CD4-positive, alpha-beta T cell treated with Interleukin-2 at 100 ng/mL for 4 hours (primary cell): ENCODE measurements around the gene AQP5.

Experiments
- DNase-seq: peaks from one replicate; pipeline ENCODE4 v3.0.0-alpha.2; 2020; ENCODE audit warnings: low spot score

The AQP5 gene

GRCh38 chr12:49932533-49933130, 29.0 kb upstream of the AQP5 start:
- DNase-seq = no peak

DNA sequence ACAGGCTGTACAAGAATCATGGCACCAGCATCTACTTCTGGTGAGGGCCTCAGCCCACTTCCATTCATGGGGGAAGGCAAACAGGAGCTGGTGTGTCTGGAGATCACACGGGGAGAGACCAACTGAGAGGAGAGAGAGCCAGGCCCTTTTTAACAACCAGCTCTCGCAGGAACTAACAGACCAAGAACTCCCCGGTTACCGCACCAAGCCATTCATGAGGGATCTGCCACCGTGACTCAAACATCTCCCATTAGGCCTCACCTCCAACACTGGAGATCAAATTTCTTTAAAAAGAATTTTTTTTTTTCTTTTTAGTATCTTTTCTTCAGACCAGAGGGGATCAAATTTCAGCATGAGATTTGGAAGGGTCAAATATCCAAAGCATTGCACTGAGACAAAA, 27.9 kb upstream of the AQP5 start:
- no peak for DNase-seq

- no peak for DNase-seq
These were observed 27.2 kb upstream of the AQP5 start for GRCh38 chr12:49934505-49934904.

GRCh38 chr12:49936925-49937324, 24.7 kb upstream of the AQP5 start:
- DNase-seq = no peak

DNA sequence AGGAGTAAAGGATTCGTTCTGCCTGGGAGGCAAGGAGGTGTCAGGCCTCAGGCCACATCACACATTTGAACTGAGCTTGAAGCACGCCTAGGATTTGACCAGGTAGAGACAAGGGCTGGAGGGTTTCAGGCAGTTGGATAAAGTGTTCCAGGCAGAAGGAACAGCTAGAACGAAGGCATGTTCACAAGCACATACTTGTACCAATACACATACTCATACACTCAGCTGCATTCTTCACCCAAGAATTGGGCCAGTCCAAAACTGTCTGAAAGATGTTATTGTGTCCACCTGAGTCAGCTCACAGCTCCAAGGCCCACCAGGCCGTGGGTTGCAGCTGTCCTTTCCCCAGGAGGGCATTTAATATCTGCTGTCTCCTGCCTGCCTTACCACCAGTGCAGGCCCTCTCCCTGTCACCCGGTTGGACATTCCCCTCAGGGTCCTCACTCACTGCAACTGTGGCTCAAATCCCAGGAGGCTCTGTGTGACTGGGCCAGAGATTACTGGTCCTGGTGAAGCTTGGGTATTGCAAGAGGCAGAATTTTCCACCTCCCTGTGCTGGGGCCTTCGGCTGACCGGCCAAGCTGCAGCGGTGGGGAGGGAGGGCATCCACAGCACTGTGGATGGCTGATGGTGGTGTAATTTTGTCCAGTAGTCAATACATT, 23.9 kb upstream of the AQP5 start:
- no peak for DNase-seq

DNA sequence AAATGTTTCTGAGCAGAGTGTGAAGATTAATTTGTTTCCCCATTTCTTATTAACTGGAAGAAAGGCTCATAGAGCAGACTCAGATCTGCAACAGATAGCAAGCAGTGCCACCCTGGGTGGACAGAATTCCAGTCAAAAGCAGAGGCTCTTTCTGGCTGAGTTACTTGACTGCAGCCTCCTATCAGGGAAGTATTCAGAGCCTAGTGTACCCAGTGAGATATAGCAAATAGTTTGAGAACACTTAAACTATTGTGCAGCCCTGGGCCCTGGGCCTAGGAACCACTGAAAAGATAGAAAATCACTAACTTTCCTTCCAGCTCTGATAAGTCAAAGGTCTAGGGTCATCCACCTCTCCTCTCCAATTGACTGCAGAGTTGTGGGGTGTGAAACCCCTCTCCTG, 22.4 kb upstream of the AQP5 start:
- DNase-seq = no peak

DNA sequence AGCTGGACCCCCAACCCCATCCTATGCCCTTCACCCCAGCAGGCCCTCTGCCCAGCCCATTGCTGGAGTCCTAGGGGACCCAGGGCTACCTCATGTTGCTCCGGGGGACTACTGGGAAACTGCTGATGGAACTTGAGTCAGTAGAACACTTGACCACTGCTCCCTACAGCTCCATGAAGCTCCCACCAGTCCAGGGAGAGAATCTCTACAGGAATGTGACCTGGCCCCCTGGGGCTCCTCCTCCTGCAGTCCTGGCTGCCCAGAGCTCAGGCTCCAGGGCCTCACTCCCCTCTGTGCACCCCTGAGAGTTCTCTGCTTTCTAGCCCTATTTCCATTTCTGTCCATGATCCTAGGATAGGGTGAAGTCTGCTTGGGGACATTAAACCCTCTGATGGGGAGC, 22.0 kb upstream of the AQP5 start:
- DNase-seq = no peak

DNA sequence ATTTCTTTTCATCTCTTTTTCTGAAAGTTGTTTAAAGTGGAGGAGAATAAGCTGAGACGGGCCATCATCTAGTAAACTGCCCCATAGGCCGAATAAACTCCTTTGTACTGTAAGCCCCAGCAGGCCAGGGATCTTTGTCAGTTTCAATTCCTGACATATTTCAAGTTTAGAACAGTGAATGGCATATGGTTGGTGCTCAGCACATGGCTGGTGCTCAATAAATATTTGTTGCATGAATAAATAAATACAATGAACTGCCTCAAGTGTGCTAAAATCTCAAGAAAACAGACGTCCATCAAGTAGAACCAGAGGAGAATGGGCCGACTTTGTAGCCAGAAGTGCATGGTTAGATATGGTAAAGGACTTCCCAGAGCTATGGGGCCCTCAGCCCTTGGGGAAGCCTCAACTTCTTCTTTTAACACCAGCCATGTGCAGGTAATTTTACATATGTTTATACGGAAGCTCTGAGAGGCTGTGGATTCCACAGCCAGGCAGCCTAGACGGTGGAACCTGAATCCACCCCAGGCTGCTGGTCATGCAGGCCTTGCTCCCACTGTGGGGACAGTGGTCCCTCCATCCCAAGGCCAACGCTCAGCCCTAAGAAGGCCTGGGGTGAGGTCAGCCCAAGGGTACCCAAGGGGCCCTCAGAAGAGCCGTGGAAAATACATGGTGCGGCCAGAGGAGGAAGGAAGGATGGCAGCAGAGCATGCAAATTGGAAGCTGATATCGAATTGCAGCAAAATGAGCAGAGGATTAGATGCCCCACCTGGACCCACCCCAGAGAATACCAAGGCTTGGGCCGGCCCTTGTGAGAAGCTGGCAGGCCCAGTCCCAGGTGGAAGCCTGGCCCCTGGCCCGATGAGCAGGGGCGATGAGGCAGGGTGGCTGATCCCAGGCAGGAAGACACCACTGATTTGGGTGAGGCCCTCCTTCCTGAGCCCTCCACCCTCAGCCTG, 19.8 kb upstream of the AQP5 start:
- DNase-seq = no peak

GRCh38 chr12:49942512-49942893, 19.2 kb upstream of the AQP5 start:
- DNase-seq = no peak

DNA sequence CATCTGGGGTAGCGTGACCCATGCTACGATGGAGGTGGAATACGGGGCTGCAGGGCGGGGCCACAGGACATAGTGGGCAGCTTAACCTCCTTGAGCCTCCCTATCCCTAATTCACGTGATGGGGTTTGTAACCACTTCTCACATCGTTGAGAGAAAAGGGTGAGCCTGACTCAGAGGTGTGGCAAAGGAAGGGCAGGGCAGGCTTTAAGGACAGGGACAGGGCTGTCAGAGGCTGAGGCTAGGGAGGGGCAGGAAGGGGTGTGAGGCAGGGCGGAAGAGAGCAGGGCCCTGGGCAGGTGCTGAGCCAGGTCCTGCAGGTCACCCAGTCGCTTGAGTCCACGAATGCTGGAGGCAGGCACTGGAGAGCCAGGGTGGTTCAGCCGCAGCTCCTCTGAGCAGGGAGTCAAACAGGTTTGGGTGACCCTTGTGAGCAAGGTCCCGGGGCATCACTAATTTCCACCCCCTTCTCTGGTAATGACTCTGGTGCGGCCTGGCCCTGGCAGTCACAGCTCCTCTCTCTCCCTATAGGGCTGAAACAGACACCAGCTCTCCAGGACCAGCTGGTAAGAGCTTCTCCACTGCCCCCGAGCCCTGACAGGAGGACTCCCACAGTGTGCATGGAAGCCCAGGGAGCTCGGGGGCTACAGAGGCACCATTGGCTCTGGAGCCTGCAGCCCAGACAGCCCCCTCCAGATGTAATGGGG, 18.6 kb upstream of the AQP5 start:
- peak; percentile 4 for DNase-seq

- DNase-seq = no peak
These were observed 18.1 kb upstream of the AQP5 start for GRCh38 chr12:49943625-49943960.

DNA sequence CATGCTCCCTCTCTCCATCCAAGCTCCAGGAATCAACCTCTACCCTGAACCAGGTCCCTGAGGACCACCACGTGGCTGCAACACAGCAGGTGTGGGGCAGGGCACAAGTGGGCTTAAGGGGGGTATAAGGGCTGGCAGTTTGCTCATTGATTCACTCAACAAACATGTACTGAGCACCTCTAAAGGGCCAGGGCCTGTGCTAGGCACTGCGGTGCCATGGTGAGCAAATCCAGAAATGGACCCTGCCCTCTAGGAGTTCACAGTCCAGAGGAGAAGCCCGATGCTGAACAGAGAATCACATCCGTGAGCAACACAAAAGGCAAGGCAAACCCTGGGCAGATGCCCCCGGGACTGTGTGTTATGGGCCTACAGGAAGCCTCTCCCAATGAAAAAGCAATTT, 17.6 kb upstream of the AQP5 start:
- DNase-seq = no peak

DNA sequence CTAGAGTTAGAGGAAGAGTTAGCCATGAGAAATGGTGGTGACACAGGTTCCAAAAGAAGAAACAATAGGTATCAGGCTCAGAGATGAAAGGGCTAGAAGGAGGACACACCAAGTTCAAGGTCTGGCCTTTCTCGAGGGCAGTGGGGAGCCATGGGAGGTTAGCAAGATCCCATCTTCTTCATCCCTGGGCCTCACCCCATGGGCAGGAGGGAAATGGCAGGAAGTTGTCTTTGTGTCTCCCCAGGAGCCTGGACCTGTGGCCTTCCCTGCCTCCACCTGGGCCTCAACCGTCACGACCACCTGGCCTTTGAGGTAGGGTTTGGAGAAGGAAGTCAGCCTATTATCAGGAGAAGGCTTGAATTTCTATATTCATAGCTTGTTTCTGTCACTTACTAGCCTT, 17.0 kb upstream of the AQP5 start:
- no peak for DNase-seq

DNA sequence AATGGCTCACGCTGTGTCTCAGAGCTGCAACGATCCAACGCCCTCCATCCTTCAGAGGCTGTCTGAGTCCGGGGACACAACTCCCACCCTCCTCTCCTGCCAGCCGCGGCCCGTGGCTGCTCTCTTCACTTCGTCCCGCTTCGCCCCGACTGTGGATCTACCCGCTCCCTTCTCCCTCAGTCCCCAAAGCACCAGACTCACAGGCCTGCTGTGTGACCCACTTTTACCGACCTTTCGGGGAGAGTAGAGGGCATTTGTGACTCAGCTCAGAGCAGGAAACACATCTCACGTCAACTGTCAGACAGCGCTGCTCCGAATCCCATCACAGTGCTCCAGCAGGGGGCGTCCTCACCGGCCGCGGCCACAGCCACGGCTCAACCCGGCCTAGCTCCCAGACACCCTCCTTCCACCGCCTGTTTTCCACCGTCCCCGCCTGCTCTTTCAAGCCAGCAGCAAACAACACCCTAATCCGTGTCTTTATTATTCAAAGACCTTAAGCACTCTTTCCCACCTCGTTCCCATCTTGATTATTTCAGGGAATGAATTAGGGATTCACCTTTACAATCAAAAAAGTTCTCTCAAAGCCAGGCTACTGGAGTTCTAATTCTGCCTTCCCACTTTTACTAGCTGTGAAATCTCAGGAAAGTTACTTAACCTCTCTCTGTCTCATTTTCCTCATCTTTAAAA, 16.1 kb upstream of the AQP5 start:
- DNase-seq = peak; percentile 87

DNA sequence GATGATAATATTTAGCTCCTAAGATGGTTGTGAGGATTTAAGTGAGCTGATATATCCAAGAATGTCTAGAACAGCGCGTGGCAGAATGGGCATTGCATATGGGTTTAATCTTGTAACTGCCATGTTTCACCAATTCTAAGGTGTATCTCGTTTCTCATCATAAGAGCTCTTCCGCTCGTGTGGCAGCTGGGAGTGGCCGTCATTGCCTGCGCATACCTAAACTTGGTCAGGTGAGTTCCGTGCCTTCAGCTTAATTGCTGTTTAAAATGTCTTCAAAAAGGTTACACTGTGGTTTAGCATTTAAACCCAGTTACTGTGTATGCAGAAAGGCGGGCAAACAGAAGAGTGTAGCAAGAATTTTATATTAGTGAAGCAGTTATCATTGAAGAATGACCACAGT, 15.6 kb upstream of the AQP5 start:
- DNase-seq = peak; percentile 1

DNA sequence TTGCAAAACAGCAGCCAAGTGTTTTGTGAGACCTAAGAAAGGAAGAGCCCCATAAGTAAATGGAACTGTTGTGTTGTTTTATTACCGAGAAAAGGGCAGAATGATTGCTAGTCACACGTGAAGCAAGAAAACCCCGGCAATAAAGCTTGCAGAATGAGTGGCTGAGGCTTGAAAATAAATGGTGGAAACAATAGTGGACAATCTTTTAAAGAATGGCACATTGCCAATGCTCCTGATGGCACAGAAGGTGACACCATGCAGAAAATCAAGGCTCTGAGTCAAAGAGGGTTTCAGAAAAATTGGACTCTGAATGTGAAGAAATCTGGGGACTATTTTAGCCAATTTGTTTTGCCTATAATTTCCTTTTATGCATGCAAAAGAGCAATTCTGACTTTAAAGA, 15.2 kb upstream of the AQP5 start:
- no peak for DNase-seq

GRCh38 chr12:49947593-49948226, 14.0 kb upstream of the AQP5 start:
- no peak for DNase-seq

- DNase-seq = no peak
These were observed 12.5 kb upstream of the AQP5 start for GRCh38 chr12:49948866-49949845.

DNA sequence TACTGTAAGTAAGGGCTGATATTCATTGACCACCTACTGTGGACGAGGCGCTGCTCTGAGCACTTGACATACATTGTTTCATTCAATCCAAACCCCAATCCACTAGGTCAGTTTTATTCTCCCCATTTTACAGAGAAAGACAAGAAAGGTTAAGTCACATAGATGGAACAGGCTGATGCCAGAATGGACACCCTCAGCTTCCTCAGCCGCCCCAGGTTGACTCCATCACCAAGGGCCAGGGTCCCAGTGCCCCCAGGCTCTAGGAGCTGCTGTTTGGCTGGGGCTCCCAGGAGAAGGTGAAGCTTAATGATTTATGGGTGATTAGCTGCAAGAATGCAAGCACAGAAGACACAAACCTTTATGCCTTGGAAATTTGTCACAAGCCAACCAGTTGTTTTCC, 11.8 kb upstream of the AQP5 start:
- DNase-seq = no peak
